Occipital lobe (tissue), 2 donors: ENCODE measurements around the gene GPC1. TPM values are rescaled to one million over a fixed set of nuclear protein-coding genes. Genes with fewer than 3 reads are reported as not detected.
"Not testable (repeated sequence)": the region's sequence is repeated elsewhere in the genome, so short reads cannot be mapped to it uniquely, and the experiment has no call there.

ENCODE experiments used
- DNase-seq: peaks from one replicate; lab custom pipeline; 2025; lab: John Stamatoyannopoulos, UW
- total RNA-seq: library from RNA; depleted of rRNA; stranded (reverse); fragments of >200 nt; gene quantifications from one replicate; pipeline ENCODE4 v1.2.3, GENCODE V29; 2014

The GPC1 gene
- total RNA-seq, 1 donor from 2014 or later, result 37.3 TPM

- DNase-seq, result no peak
Observed at GRCh38 chr2:240494194-240494793, 58.8 kb downstream of the GPC1 start.

GRCh38 chr2:240494942-240495341 lies 59.5 kb downstream of the GPC1 start:
- not testable (repeated sequence) for DNase-seq

GRCh38 chr2:240497082-240497481 lies 61.6 kb downstream of the GPC1 start:
- not testable (repeated sequence) for DNase-seq

- no peak for DNase-seq
Observed at GRCh38 chr2:240498171-240498957, 62.9 kb downstream of the GPC1 start.

GRCh38 chr2:240498958-240499260 lies 63.4 kb downstream of the GPC1 start:
- DNase-seq, result no peak

GRCh38 chr2:240499309-240500301 lies 64.1 kb downstream of the GPC1 start:
- DNase-seq, result no peak

GRCh38 chr2:240500561-240501423 lies 65.3 kb downstream of the GPC1 start:
- DNase-seq, result no peak

- no peak for DNase-seq
Observed at GRCh38 chr2:240501531-240501991, 66.1 kb downstream of the GPC1 start.

- no peak for DNase-seq
Observed at GRCh38 chr2:240502059-240502429, 66.6 kb downstream of the GPC1 start.

GRCh38 chr2:240502430-240503121 lies 67.1 kb downstream of the GPC1 start:
- no peak for DNase-seq

GRCh38 chr2:240503375-240503774 lies 67.9 kb downstream of the GPC1 start:
- DNase-seq, result no peak

- no peak for DNase-seq
Observed at GRCh38 chr2:240503848-240504247, 68.4 kb downstream of the GPC1 start.

- DNase-seq, result no peak
Observed at GRCh38 chr2:240505910-240506309, 70.4 kb downstream of the GPC1 start.

GRCh38 chr2:240506406-240507059 lies 71.1 kb downstream of the GPC1 start:
- no peak for DNase-seq

GRCh38 chr2:240507060-240507777 lies 71.8 kb downstream of the GPC1 start:
- DNase-seq, result no peak

GRCh38 chr2:240507778-240508251 lies 72.4 kb downstream of the GPC1 start:
- DNase-seq, result no peak

GRCh38 chr2:240508832-240509545 lies 73.5 kb downstream of the GPC1 start:
- DNase-seq, result no peak
